HT-29 (cell line): ENCODE results near the gene ITSN1. TPM values are rescaled to one million over a fixed set of nuclear protein-coding genes. Genes with fewer than 3 reads are reported as not detected.
"Not testable (repeated sequence)": the region's sequence is repeated elsewhere in the genome, so short reads cannot be mapped to it uniquely, and the experiment has no call there.

Source experiments
- DNase-seq: peaks from one replicate; pipeline ENCODE4 v3.0.0-alpha.2; 2015; ENCODE audit warnings: low spot score
- total RNA-seq: library from RNA; depleted of rRNA; stranded (reverse); fragments of >200 nt; shearing (Covaris generic); gene quantifications from 2 replicates; pipeline ENCODE4 v1.2.3, GENCODE V29; 2014

Gene ITSN1
- total RNA-seq, 1 experiment from 2014 or later: 19.6 TPM

DNA sequence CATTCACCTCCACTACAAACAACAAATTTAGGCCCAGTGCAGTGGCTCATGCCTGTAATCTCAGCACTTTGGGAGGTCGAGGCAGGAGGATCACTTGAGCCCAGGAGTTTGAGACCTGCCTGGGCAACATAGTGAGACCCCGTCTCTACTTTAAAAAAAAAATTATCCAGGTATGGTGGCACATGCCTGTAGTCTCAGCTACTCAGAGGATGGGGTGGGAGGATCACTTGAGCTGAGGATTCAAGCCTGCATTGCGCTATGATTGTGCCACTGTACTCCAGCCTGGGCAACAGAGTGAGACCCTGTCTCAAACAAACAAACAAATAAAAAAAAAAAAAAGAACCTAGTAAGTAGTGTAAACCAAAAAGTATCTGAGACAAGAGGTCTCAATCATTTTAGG lies 86.8 kb downstream of the ITSN1 start:
- DNase-seq: not testable (repeated sequence)

DNA sequence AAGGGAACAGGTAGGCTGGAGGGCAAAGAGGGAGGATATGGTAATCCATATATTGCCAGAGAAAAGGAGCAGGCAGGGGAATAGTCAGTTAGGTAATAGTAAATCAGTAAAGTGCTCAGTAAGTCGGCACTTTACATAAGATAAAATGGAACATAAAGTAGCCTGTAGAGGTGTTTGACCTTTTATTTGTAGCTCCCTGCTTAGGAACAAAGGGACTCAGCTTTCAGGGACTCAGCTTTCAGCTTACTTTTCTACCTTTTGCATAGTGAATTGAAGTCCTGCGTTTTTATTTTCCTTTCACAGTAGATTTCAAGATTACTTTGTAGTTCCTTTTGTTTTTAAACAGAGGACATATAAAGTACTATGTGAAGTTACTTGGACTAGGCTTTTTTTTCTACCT lies 87.3 kb downstream of the ITSN1 start:
- DNase-seq: no peak

DNA sequence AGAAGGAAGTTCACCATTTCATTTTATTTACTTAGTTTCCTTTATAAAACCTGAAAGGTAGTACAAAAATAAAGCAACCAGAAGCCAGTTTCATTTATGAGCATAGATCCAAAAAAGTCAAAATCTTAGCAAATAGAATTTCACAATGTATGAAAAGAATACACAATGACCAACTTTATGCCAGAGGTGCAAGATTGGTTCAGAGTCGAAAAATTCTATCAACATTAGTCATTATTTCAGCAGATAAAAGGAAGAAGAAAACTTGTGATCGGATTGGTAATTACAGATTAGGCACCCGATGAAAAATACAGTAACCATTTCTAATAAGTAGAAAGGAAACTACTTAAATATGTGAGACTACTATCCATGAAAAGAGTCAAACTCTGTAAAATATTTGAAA lies 89.1 kb downstream of the ITSN1 start:
- DNase-seq: no peak

DNA sequence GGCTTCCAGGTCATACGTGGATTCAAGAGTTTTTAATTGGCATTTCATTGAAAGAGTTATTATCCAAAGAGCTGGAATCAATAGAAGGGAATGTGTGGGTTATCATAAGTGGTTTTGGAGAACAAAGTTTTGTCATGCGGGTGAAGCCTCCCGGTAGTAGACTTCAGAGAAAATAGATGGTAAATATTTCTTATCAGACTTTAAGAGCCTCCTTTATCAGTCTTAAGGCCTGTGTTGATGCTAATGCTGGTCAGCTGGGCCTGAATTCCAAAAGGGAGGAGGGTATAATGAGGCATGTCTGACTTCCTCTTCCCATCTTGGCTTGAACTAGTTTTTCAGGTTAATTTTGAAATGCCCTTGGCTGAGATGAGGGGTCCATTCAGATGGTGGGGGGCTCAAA lies 89.7 kb downstream of the ITSN1 start:
- DNase-seq: no peak

DNA sequence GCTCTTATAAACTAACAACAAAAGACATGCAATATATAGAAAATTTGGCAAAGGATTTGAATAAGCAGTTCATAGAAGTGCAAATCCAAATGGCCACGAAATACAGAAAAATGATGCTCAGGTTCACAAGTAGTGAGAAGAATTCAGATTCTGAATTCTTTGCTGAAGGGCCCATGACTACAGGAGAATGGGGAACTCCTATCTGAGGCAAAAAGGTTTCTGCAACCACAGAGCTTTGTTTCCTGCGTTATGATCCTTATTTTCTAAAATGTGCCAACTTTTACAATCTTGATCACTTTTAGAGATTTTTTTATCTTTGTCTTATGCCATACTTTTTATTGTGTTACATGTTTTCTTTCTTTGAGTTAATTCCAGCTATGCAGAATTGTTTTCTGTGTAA lies 91.3 kb downstream of the ITSN1 start:
- no peak for DNase-seq

DNA sequence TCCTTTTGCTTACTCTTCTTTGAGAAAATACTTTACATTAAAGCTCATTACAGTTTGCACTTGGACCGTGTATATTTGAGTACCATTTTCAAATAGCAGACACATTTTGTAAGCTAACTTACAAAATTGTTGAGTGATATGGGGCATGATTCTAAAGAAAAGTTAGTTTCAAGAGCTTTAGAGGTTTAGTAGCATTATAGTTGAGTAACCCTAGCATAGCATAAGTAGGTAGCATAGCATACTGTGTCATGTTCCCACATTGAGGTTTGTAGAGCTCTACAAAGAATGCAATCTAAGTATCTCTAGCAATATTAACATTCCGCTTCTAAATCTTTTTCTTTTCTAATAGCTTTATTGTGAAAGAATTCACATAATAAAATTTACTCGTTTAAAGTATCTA lies 92.0 kb downstream of the ITSN1 start:
- no peak for DNase-seq

DNA sequence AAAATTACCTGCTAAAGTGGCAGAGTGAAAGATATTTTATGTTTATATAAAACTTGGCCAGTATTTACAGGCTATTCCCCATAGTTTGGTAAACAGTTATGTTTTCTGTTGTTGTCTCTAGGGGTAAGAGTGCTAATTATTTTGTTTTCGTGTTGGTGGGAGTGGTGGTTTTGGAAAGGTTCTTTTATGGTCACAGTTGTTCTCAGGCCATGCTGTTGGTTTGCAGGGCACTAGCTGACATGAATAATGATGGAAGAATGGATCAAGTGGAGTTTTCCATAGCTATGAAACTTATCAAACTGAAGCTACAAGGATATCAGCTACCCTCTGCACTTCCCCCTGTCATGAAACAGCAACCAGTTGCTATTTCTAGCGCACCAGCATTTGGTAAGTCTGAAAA lies 92.5 kb downstream of the ITSN1 start:
- no peak for DNase-seq

DNA sequence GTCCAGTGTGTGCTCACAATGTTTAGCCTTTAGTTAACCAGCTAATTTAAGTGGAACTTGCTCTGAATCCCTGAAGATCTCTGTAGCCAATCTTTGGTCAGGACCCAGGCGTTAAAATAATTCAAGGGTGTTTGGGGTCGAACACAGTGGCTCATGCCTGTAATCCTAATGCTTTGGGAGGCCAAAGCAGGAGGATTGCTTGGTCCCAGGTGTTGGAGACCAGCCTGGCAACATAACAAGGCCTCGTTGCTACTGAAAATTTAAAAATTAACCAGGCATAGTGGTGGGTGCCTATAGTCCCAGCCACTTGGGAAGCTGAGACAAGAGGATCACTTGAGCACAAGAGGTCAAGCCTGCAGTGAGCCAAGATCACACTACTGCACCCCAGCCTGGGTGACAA lies 94.3 kb downstream of the ITSN1 start:
- no peak for DNase-seq

DNA sequence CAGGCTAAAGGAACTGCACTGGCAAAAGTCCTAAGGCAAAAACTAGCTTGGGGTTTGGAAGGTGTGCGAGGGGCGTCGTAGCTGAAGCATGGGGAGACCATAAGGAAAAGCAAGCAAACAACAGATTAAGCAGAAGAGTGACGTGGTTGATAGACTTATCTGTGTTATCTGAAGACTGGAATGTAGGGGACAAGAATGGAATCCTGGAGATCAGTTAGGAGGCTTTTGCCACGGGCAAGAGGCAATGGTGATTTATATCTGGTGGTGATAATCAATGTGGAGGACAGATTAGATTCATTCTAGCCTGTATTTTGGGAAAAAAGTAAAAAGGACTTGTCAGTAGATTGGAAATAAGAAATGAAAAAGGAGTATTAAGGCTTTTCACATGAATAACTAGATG lies 97.4 kb downstream of the ITSN1 start:
- DNase-seq: no peak

DNA sequence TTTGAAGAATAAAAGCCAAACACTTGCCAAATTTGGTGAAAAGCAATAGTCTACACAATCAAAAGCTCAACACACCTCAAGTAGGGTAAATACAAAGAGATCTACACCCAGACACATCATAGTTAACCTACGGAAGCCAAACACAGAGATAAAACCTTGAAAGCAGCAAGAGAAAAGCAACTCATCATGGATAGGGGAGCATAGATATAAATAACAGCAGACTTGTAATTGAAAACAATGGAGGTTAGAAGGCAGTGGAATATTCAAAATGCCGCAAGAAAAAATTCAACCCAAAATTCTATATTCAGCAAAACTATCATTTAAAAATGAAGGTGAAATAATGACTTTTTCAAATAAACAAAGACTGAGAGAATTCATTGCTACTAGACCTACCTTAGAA lies 105.1 kb downstream of the ITSN1 start:
- no peak for DNase-seq

DNA sequence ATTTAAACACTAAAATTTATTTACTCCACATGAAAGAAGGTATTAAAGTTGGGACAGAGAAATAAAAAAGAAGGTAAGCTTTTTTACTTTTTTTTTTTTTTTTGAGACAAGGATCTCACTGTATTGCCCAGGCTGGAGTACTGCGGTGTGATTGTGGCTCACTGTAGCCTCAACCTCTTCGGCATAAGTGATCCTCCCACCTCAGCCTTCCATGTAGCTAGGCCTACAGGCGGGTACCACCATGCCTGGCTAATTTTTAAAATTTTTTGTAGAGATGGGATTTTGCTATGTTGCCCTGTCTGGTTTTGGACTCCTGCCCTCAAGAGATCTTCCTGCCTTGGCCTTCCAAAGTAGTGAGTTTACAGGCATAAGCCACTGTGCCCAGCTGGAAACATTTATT lies 106.6 kb downstream of the ITSN1 start:
- DNase-seq: no peak

DNA sequence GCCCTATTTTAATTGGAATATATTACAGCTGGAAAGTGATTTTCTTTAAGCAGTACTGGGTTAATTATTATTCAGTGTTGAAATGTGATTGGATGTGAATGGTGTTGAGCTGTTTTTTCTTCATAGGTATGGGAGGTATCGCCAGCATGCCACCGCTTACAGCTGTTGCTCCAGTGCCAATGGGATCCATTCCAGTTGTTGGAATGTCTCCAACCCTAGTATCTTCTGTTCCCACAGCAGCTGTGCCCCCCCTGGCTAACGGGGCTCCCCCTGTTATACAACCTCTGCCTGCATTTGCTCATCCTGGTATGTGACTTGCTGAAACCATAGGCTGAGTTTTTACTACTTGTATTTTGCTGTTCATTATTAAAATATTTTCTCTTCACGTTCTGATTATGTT lies 107.7 kb downstream of the ITSN1 start:
- no peak for DNase-seq

DNA sequence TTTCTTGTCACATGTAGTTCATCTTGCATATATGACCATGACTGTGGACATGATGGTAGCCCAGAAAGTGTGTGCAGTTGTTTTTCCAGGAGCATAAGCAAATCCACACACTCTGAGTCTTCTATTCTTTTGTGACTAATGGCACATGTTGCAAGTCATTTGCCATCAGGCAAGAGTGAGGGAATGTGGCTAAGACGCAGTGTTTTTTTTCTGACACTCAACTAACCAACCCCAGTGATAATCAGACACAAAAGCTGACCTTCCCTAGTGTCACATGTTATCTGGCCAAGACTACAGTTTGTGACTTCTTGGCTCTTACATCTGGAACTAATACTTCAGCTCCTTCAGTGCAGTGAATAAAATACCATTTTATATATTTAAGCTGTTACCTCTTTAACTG lies 108.8 kb downstream of the ITSN1 start:
- DNase-seq: no peak

DNA sequence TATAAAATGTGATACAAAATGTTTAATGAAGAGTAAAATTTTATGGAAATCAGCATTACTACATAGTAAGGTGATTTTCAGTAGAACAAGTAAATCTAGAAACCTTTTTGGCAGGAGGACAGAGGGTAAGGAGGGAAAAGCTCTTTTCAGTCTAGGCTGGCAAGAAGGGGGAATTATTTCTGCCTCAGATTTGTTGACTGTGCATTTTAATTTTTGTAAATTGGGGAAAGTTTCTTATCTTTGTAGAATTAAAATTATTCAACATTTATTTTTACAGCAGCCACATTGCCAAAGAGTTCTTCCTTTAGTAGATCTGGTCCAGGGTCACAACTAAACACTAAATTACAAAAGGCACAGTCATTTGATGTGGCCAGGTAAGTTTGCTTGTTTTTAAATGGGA lies 109.2 kb downstream of the ITSN1 start:
- DNase-seq: no peak

DNA sequence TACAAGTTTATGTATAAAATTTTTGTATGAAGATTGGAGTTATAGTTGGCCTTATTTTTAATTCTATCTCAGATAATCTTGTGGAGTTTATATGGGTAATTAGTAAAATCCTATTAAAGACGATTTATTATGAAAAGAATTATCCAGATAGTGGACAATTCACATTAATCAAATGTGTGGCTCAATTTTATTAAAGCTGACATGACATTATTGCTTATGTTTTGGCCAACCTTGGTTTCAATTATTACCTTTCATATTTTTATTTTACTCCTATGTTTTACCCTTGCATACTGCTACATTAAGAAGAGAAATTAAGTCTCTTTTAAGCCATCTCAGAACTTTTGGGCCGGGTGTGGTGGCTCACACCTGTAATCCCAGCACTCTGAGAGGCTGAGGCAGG lies 110.0 kb downstream of the ITSN1 start:
- DNase-seq: no peak

DNA sequence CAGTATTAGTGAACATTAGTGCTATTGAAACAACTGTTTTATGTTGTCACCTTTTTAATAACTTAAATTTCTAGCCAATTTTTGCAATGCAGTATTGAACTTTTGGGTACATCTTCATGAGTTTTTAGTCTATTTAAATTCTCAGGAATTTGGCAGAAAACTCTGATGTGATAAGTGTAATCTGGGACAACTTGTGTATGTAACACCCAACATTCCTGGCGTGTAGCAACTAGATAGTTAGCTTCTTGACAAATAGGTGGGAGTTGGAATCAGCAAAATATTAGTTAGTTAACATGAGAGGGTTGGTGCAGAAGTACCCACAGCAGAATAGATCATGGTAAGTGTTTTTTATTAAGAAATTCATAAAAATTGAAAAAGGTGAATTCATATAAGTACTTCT lies 111.6 kb downstream of the ITSN1 start:
- DNase-seq: no peak

DNA sequence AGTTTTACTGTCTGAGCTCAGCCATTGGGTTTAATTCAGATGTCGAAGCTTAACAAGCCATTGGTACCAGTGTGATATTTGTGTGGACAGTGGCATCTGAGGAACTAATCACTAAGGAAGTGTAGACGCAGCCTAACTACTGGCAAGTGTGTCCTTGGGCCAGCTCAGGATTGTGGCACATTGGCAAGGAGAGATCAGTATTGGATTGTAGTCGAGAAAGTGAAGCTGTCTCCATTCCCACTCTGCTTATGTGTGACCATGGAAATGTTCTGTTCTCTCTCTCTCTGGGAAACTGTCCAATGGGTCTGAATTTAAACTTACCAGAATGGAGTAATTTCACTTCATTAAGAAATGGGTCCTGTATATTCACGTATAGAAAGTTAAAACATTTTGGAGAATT lies 112.2 kb downstream of the ITSN1 start:
- DNase-seq: no peak

DNA sequence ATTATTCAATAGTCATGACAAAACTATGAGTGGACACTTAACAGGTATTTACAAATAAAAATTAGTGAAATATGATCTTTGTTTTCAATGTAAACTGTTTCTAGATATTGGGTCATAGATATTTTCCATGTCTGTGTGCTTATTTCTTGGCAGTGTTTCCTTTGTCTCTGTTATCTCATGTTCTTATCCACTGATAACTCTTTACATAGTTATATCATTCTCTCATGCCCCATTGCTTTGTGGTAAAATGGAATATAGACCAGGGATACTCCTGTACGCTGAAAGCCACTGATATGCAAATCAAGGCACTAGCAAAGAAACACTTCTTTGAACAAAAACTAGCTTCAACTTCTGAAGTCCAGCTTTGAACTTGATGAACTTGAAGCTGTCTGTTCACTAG lies 113.1 kb downstream of the ITSN1 start:
- no peak for DNase-seq

DNA sequence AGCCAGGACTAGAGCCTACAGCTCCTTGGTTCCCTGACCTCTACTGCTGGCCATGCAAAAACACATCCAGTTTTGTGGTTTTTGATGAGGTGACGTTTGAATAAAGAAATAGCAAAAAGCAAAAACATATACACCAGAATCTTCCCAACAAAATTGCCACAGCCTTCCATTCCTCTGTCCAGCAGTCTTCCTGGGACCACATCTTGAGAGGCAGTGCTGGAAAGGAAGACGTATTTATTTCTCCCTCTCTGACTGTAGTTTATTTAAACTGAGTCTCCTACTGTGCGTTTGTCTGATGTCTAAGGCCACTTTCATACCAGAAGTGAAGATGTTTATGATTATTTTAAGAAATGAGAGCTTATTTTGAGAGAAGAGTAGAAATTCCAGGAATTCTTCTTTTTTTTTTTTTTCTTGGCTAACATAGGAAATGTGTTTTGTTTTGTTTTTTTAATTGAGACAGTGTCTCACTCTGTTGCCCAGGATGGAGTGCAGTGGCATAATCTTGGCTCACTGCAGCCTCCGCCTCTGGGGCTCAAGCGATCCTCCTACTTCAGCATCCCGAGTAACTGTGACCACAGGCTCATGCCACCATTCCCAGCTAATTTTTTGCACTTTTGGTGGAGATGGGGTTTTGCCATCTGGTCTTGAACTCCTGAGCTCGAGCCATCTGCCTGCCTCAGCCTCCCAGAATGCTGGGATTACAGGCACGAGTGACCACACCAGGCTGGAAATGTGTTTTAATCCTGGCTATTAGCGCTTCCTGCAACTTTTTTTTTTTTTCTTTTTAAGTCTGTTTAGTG lies 118.5 kb downstream of the ITSN1 start:
- no peak for DNase-seq

DNA sequence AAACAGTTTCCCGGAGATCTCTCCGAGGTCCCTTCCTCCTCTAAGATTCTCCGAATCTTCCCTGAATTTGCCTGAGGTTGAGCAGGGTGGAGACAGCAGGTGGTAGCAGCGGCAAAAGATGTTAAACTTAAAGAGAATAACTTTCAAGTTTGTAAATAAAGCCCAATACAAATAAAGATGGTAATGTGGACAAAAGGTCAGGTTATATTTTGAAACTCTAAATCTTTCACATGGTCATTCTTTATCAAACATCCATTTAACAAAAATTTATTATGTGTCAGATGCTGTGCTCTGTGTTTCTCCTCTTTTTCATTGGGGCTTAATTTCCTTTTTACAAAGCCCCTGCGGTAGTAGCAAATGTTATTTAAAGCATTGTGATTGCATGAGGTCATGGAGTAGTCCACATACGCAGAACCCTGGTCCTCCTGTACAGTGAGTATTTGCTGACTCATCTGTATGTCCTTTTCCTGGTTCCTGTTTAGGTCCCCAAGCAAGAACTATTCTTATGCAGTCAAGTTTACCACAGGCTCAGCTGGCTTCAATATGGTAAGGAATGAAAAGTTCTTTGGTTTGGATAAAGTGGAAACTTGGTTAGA lies 119.2 kb downstream of the ITSN1 start:
- peak; percentile 66 for DNase-seq

DNA sequence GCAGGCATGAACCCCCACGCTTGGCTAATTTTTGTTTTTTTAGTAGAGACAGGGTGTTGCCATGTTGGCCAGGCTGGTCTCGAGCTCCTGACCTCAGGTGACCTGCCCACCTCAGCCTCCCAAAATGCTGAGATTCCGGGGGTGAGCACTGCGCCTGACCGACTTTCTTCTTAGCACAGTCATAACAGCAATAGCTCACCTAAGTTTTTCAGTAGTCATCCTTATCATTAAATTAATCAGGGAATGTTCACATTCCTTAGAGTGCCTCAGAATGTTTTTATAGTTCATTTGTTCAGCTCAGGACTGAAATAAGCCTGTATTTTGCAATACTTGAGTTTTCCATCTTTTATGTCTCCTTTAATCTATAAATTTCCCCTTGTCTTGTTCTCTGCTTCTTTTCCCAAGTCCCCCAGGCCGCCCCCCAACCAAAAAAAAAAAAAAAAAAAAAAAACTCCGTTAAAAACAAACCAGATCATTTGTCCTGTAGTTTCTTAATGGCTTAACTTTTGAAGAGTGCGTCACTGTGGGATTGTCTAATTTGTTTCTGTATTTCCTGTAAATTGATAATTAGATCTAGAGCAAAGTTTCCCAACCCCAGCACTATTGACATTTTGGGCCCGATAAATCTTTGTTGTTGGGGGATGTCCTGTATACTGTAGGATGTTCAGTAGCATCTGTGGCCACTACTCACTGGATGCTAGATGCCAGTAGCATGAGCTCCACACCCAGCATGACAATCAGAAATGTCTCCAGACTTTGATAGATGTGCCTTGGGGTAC lies 120.7 kb downstream of the ITSN1 start:
- DNase-seq: no peak

DNA sequence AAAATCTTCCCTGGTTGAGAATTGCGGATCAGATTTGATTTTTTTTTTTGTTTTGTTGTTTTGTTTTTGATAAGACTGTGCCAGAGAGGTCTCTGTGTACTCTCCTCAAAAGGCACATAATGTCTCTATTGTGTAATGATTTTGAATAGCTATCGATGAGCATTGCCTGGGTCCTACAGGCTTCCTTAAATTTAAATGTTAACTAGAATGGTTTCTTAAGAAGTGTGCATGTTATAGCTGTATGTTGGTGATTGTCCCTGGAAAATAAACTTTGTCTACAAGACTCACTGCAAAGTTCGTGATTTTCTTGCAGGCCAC lies 121.2 kb downstream of the ITSN1 start:
- no peak for DNase-seq

DNA sequence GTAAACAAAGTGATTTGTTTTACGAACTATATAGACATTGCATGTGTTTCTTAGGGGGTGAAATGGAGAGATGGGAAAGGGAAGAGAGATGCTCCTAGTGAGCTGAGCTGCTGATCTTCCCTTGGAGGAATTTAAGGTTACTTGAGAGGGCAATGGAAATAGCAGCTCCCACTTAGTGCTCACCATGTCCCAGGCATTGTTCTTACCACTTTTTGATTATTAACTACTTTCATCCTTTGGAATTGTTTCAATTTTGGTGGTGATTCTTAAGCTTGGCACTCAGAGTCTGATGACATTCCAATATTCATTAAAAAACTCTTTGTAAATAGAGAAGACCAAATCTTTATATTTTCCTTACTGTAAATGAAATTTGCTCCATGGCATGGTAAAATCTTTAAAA lies 124.9 kb downstream of the ITSN1 start:
- DNase-seq: no peak
